Loucy (cell line): ENCODE results near the gene CNOT8.
"Not testable (repeated sequence)": the region's sequence is repeated elsewhere in the genome, so short reads cannot be mapped to it uniquely, and the experiment has no call there.

Source experiments
- H2AFZ ChIP-seq: fragments of 200-600 bp; sonication (generic); 2 replicates; pipeline ENCODE4 v1.6.0; 2016; ENCODE audit warnings: antibody characterized with exemption, mild to moderate bottlenecking, low read length, moderate library complexity
- H3F3A ChIP-seq: fragments of 200-600 bp; 2 replicates; pipeline ENCODE4 v1.6.0; 2016; ENCODE audit warnings: antibody characterized with exemption, low read depth, mild to moderate bottlenecking
- H3K27me3 ChIP-seq: fragments of 200-600 bp; sonication (generic); 2 replicates; pipeline ENCODE4 v1.6.1; 2014; ENCODE audit warnings: low read length, mild to moderate bottlenecking; ENCODE audit not compliant: insufficient read depth, poor library complexity, severe bottlenecking
- H3K36me3 ChIP-seq: fragments of 200-600 bp; sonication (generic); 2 replicates; pipeline ENCODE4 v1.6.1; 2016; ENCODE audit warnings: low read length; ENCODE audit not compliant: insufficient read depth
- H3K4me1 ChIP-seq: fragments of 200-600 bp; sonication (generic); 2 replicates; pipeline ENCODE4 v1.5.1; 2014; ENCODE audit warnings: low read length, mild to moderate bottlenecking; ENCODE audit not compliant: insufficient read depth, poor library complexity, severe bottlenecking
- H3K4me2 ChIP-seq: fragments of 200-600 bp; sonication (generic); 2 replicates; pipeline ENCODE4 v1.6.0; 2014; ENCODE audit warnings: antibody characterized with exemption, low read length, low read depth, mild to moderate bottlenecking; ENCODE audit not compliant: poor library complexity, severe bottlenecking
- H3K4me3 ChIP-seq: fragments of 200-600 bp; sonication (generic); 2 replicates; pipeline ENCODE4 v1.5.1; 2014; ENCODE audit warnings: low read length, mild to moderate bottlenecking, mixed read lengths; ENCODE audit not compliant: poor library complexity, severe bottlenecking
- H3K79me2 ChIP-seq: fragments of 200-600 bp; sonication (generic); 2 replicates; pipeline ENCODE4 v1.6.1; 2014; ENCODE audit warnings: low read length; ENCODE audit not compliant: insufficient read depth
- H3K9ac ChIP-seq: fragments of 200-600 bp; sonication (generic); 2 replicates; pipeline ENCODE4 v1.6.0; 2014; ENCODE audit warnings: mild to moderate bottlenecking, low read depth, low read length, moderate library complexity; ENCODE audit not compliant: poor library complexity, severe bottlenecking
- H3K9me2 ChIP-seq: fragments of 200-600 bp; sonication (generic); replicated peaks from 2 replicates; pipeline ENCODE4 v1.6.1; 2016; ENCODE audit warnings: low read depth, low read length, mixed read lengths
- H3K9me3 ChIP-seq: fragments of 200-600 bp; sonication (generic); 2 replicates; pipeline ENCODE4 v1.6.1; 2014; ENCODE audit warnings: mild to moderate bottlenecking, antibody characterized with exemption, low read length, low read depth; ENCODE audit not compliant: insufficient read depth
- H4K20me1 ChIP-seq: fragments of 200-600 bp; sonication (generic); 2 replicates; pipeline ENCODE4 v1.6.0; 2014; ENCODE audit warnings: antibody characterized with exemption, low read length, mild to moderate bottlenecking; ENCODE audit not compliant: insufficient read depth, poor library complexity, severe bottlenecking
- EZH2phosphoT487 ChIP-seq: fragments of 200-600 bp; IDR thresholded peaks from 2 replicates; pipeline ENCODE4 v1.6.1; 2018; ENCODE audit warnings: antibody characterized with exemption, mild to moderate bottlenecking, moderate library complexity, borderline replicate concordance
- TF ChIP-seq, protein P1 (sequence below): fragments of 200-600 bp; sonication (generic); conservative IDR thresholded peaks from 2 replicates; pipeline ENCODE4 v1.5.1; 2014; ENCODE audit warnings: mild to moderate bottlenecking, antibody characterized with exemption, low read length

Gene CNOT8

DNA sequence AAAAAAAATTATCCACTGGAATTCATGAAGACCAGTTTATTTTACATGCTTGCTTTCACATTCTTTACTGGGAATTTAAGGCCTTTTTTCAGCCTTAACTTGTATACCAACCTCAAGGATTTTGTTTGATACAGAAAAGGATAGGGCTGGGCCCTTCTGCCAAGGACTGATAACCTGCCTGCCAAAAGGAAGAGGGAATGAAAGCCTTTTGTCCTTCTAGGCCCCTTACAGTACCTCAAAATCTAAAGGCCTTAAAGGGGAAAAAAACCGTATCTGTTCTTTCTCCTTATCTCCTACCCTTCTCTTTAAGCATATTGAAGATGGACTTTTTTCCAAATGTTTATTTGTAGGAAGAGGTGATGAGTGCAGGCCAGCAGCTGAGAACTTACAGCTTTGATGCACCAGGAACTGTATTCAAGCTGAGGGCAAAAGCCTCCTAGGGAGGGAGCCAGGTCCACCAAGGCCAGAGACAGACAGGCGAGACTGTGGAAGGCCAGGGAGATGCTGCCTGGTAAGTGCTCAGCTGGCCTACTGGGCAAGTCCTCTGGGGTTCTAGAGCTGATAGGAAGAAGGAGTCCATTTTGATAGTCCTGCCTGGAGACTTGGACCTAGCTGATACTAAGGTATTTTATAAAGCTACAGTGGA, 39.8 kb upstream of the CNOT8 start:
- Histone ChIP-seq H3K9me2 (no peaks in the 10 kb centered on the region), H3K27me3 (no peaks in the 10 kb centered on the region), H3K4me1 (no peaks in the 10 kb centered on the region), H3K36me3 (peaks cover 28% of the 10 kb centered on the region; the same call in 1 of the 2 replicates), H2AFZ (no peak overlapping the region), H3K4me2 (no peak overlapping the region), H4K20me1 (no peaks in the 10 kb centered on the region), H3K79me2 (no peaks in the 10 kb centered on the region), H3K4me3 (no peak overlapping the region), H3K9ac (no peak overlapping the region), H3K9me3 (no peaks in the 10 kb centered on the region), H3F3A (no peaks in the 10 kb centered on the region)
- TF ChIP-seq, protein P1, sequence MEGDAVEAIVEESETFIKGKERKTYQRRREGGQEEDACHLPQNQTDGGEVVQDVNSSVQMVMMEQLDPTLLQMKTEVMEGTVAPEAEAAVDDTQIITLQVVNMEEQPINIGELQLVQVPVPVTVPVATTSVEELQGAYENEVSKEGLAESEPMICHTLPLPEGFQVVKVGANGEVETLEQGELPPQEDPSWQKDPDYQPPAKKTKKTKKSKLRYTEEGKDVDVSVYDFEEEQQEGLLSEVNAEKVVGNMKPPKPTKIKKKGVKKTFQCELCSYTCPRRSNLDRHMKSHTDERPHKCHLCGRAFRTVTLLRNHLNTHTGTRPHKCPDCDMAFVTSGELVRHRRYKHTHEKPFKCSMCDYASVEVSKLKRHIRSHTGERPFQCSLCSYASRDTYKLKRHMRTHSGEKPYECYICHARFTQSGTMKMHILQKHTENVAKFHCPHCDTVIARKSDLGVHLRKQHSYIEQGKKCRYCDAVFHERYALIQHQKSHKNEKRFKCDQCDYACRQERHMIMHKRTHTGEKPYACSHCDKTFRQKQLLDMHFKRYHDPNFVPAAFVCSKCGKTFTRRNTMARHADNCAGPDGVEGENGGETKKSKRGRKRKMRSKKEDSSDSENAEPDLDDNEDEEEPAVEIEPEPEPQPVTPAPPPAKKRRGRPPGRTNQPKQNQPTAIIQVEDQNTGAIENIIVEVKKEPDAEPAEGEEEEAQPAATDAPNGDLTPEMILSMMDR = no peak
- no peak for TF ChIP-seq EZH2phosphoT487

DNA sequence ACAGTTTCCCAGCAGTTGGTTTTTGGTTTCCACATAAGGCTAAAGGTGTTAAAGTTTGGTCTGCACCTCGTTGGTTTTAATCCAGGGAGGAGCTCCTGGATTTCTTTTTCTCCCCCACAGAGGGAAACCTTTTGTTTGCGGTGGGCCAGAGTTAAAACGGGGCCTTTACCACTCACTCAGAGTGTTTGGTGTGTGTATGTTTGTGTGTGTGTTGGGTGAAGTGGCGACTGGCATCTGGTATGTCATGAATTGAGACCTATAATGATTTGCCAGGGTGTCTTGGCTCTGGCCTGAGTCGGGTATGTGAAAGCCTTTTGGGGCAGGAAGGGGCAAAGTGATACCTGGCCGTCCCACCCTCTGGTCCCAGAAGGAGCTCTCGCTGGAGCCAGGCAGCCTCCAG, 38.9 kb upstream of the CNOT8 start:
- H3K4me2 ChIP-seq = no peak overlapping the region
- no peaks in the 10 kb centered on the region for H4K20me1 ChIP-seq
- no peaks in the 10 kb centered on the region for H3F3A ChIP-seq
- no peak overlapping the region for H2AFZ ChIP-seq
- TF ChIP-seq, protein P1 = no peak
- no peak for TF ChIP-seq EZH2phosphoT487
- H3K9me2 ChIP-seq = no peaks in the 10 kb centered on the region
- peaks cover 20% of the 10 kb centered on the region; the same call in 1 of the 2 replicates for H3K36me3 ChIP-seq
- no peak overlapping the region for H3K4me3 ChIP-seq
- H3K9ac ChIP-seq = no peak overlapping the region
- H3K27me3 ChIP-seq = no peaks in the 10 kb centered on the region
- no peaks in the 10 kb centered on the region for H3K9me3 ChIP-seq
- no peaks in the 10 kb centered on the region for H3K79me2 ChIP-seq
- H3K4me1 ChIP-seq = no peaks in the 10 kb centered on the region

DNA sequence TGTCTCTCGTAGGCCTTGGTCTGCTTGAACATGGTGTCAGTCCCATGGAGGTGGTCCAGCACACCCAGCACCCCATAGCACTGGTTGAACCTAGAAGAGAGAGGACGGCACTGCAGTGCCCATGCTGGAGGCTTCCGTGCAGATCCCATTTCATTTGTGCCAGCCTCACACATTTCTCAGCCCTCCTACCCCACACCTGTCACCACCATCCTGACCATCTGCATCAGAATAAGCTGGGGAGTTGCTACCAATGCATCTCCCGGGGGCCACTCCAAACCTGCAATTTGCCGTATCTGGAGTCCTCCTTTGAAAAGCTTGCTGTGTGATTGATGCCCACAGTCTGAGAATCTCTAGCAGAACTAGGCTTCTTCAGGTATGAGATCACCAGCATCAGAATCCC, 38.0 kb upstream of the CNOT8 start:
- H3K4me1 ChIP-seq = no peaks in the 10 kb centered on the region
- no peak overlapping the region for H3K4me3 ChIP-seq
- no peak overlapping the region for H3K4me2 ChIP-seq
- no peak overlapping the region for H2AFZ ChIP-seq
- H3K27me3 ChIP-seq = no peaks in the 10 kb centered on the region
- no peaks in the 10 kb centered on the region for H3K9me3 ChIP-seq
- no peaks in the 10 kb centered on the region for H3K79me2 ChIP-seq
- peaks cover 12% of the 10 kb centered on the region; the same call in 1 of the 2 replicates for H3K36me3 ChIP-seq
- no peaks in the 10 kb centered on the region for H4K20me1 ChIP-seq
- H3K9ac ChIP-seq = no peak overlapping the region
- no peaks in the 10 kb centered on the region for H3K9me2 ChIP-seq
- no peaks in the 10 kb centered on the region for H3F3A ChIP-seq
- TF ChIP-seq, protein P1 = no peak
- no peak for TF ChIP-seq EZH2phosphoT487

DNA sequence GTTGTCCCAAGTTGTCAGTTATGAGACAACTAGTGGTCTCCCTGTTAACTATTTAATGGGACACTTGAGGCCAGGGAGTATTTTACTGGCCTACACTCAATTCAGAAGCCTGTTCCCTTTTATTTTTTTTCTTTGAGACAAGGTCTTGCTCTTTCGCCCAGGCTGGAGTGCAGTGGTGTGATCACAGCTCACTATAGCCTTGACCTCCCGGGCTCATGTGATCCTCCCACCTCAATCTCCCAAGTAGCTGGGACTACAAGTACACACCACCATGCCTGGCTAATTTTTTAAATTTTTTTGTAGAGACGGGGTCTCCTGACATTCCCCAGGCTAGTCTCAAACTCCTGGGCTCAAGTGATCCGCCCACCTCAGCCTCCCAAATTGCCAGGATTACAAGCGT, 35.5 kb upstream of the CNOT8 start:
- not testable (repeated sequence) for H4K20me1 ChIP-seq, H3K36me3 ChIP-seq, H3K4me3 ChIP-seq

More for the DNA sequence above, 35.5 kb upstream of the CNOT8 start:
- not testable (repeated sequence) for H3F3A ChIP-seq, H2AFZ ChIP-seq, H3K9me3 ChIP-seq, H3K79me2 ChIP-seq, H3K9me2 ChIP-seq, H3K9ac ChIP-seq, H3K4me2 ChIP-seq, H3K4me1 ChIP-seq, H3K27me3 ChIP-seq
